ENCODE data around the gene CLN3.

DNA sequence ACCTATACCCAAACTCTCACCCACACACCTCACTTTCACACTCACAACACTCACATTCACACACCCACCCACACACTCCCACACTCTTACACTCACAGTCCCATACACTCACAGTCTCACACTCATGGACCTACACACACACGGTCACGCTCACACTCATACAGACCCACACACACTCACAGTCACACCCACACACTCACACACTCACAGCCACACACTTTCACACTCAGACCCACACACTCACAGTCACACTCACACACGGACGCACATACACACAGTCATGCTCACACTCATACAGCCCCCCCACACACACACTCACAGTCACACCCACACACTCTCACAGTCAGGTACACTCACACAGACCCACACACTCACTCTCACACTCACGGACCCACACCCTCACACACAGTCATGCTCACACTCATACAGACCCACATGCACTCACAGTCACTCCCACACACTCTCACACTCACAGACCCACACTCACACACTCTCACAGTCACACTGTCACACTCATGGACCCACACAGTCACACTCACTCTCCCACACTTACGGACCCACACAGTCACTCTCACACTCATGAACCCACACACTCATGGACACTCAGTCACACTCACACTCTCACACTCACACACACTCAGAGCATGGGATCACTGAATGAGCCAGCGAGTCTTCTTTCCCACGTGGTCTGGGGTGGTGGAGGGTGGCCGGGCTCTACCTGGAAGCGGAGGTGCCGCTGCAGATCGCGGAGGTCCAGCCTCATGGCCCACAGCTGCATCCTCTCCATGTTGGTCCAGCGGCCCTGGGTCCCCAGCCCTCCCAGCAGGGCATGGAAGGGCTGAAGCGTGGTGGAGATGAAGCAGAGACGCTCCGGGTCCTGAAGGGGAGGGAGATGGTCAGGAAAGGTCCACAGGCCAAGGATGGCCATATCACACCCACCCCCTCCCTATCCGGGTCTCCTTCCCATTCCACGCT, 9.7 kb upstream of the CLN3 start:
- no peak for TF ChIP-seq EZH2 (IDR thresholded peaks at IDR 0.05; ENCODE audit: borderline replicate concordance, insufficient read depth, low read length, poor library complexity, severe bottlenecking)
- TF ChIP-seq, protein P1, sequence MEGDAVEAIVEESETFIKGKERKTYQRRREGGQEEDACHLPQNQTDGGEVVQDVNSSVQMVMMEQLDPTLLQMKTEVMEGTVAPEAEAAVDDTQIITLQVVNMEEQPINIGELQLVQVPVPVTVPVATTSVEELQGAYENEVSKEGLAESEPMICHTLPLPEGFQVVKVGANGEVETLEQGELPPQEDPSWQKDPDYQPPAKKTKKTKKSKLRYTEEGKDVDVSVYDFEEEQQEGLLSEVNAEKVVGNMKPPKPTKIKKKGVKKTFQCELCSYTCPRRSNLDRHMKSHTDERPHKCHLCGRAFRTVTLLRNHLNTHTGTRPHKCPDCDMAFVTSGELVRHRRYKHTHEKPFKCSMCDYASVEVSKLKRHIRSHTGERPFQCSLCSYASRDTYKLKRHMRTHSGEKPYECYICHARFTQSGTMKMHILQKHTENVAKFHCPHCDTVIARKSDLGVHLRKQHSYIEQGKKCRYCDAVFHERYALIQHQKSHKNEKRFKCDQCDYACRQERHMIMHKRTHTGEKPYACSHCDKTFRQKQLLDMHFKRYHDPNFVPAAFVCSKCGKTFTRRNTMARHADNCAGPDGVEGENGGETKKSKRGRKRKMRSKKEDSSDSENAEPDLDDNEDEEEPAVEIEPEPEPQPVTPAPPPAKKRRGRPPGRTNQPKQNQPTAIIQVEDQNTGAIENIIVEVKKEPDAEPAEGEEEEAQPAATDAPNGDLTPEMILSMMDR (IDR thresholded peaks at IDR 0.05; ENCODE audit: poor library complexity, severe bottlenecking) = no peak
- TF ChIP-seq, protein P2, sequence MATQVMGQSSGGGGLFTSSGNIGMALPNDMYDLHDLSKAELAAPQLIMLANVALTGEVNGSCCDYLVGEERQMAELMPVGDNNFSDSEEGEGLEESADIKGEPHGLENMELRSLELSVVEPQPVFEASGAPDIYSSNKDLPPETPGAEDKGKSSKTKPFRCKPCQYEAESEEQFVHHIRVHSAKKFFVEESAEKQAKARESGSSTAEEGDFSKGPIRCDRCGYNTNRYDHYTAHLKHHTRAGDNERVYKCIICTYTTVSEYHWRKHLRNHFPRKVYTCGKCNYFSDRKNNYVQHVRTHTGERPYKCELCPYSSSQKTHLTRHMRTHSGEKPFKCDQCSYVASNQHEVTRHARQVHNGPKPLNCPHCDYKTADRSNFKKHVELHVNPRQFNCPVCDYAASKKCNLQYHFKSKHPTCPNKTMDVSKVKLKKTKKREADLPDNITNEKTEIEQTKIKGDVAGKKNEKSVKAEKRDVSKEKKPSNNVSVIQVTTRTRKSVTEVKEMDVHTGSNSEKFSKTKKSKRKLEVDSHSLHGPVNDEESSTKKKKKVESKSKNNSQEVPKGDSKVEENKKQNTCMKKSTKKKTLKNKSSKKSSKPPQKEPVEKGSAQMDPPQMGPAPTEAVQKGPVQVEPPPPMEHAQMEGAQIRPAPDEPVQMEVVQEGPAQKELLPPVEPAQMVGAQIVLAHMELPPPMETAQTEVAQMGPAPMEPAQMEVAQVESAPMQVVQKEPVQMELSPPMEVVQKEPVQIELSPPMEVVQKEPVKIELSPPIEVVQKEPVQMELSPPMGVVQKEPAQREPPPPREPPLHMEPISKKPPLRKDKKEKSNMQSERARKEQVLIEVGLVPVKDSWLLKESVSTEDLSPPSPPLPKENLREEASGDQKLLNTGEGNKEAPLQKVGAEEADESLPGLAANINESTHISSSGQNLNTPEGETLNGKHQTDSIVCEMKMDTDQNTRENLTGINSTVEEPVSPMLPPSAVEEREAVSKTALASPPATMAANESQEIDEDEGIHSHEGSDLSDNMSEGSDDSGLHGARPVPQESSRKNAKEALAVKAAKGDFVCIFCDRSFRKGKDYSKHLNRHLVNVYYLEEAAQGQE (IDR thresholded peaks at IDR 0.05; ENCODE audit: borderline replicate concordance) = no peak
- TF ChIP-seq TAF1 (IDR thresholded peaks at IDR 0.05; ENCODE audit: low read depth) = no peak
- no peak for TF ChIP-seq EP300 (conservative IDR thresholded peaks at IDR 0.05; ENCODE audit: poor library complexity, severe bottlenecking)
